CD4-positive, alpha-beta T cell treated with Interleukin-2 at 100 ng/mL for 4 hours (primary cell): Measurements from ENCODE around the gene ODC1.

Source experiments
- DNase-seq: peaks from one replicate; pipeline ENCODE4 v3.0.0-alpha.2; 2020; ENCODE audit warnings: low spot score

Gene ODC1

GRCh38 chr2:10400568-10400977 is 47.6 kb downstream of the ODC1 start:
- DNase-seq: no peak

DNA sequence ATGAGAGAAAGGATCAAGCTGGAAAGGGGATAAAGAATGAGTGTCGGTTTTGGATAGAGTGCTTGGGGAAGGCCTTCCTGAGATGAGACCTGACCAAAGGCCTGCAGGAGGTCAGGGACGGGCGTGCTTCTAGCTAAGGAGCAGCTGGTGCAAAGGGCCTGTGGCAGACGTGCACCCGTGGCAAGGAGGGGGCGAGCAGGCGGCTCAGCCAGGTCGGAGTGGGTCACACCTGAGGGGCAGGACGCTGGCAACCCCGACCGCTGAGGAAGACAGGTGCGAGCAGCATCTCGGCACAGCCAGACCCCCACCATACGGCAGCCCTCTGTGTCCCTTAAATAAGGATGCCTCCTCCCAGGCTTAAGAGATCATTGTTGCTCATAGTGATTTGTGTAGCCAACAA is 48.1 kb downstream of the ODC1 start:
- no peak for DNase-seq

DNA sequence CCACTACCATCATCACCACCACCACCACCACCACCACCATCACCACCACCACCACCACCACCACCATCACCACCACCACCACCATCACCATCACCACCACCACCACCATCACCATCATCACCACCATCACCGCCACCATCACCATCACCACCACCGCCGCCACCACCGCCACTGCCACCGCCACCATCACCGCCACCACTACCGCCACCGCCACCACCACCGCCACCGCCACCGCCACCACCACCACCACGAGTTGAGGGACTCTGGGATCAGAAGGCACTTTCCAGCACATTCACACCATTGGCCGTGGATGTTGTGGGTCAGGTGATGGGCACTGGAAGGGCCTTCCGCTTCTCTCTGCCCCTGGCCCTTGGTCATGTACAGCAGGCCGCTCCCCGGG is 48.8 kb downstream of the ODC1 start:
- no peak for DNase-seq

DNA sequence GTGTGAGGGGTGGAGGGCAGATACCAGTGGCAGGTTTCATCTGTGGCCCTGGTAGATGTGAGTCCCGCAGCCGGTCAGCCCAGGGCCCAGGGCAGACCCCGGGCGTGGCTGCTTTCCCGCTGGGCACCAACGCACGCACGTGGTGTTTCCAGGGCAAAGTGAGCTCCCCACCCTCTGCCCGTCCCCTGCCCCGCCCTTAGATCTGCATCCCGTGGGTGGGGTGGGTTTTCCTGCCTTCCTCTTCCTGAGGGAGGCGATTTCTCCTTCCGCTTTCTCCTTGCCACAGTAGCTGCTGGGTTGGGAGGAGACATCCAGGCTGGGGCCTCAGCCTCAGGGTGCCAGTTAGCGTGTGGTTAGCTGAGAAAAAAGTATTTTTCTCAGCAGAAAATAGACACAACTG is 49.6 kb downstream of the ODC1 start:
- DNase-seq: no peak

GRCh38 chr2:10397878-10398277 is 50.2 kb downstream of the ODC1 start:
- no peak for DNase-seq

- no peak for DNase-seq
Measured at GRCh38 chr2:10397297-10397875, 50.7 kb downstream of the ODC1 start.

DNA sequence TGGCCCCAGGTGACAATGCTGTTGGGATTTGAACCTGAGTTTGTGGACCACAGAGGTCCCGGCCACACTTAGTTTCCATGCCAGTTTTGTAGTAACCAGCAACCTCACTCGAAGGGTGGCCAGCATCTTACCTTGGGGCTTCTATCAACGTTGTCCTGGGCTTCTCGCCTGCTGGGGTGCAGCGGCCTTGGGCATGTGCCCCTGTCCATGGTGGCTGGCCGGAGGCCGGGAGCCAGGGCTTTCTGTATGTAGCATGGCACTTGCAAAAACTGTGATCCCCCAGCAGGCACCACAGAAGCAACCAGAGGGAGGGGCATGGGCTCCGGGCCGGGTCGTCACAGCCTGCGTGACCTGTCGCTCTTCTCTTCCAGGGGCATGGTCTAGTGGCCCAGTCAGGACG is 51.7 kb downstream of the ODC1 start:
- no peak for DNase-seq

- DNase-seq: no peak
Measured at GRCh38 chr2:10395893-10396292, 52.2 kb downstream of the ODC1 start.

DNA sequence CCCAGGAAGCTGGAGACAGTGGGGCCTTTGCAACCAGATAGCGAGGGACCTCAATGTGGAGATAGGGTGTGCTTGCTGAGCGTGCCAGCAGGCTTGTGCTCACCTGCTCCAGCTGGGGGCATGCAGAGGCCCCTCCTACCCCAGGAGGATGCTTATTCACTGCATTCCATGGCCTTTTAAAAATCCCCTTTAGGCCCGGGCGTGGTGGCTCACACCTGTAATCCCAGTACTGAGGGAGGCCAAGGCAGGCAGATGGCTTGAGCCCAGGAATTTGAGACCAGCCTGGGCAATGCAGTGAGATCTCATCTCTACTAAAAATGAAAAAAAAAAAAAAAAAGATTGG is 54.5 kb downstream of the ODC1 start:
- DNase-seq: no peak

GRCh38 chr2:10392951-10393639 is 55.0 kb downstream of the ODC1 start:
- no peak for DNase-seq

GRCh38 chr2:10392548-10392947 is 55.6 kb downstream of the ODC1 start:
- no peak for DNase-seq

- DNase-seq: no peak
Measured at GRCh38 chr2:10392100-10392499, 56.0 kb downstream of the ODC1 start.

DNA sequence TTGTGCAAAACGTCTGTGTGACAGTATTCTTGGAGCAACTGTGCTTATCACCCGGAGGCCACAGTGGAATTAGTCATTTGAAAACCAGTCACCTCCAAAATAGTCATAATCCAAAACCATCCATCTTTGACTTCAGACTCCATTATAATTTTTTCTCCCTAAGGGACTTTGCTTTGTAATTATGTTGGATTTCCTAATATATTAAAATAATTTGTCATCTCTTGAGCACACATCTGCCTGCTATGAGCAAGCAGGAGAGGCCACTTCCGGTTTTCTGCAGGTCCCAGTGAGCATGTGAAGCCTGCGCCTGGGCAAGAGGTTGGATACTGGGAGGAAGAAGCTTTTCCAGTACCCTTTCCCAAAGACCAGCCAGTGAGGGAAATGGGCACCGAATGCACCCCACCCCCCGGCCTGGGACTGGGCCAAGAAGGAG is 57.7 kb downstream of the ODC1 start:
- no peak for DNase-seq
